IMR-90 (cell line): ENCODE results near the gene KRTAP12-3. TPM values are rescaled to one million over a fixed set of nuclear protein-coding genes. Genes with fewer than 3 reads are reported as not detected.

ENCODE experiments used
- ATAC-seq: fragments of 200-7000 bp; cut with Tn5 transposase; 2 replicates; pipeline ENCODE4 v1.9.1; 2020; ENCODE audit warnings: low read depth, mild to moderate bottlenecking, moderate library complexity
- BruUV-seq: library from RNA; stranded (reverse); fragments of 400-500 nt; replicated peaks from 2 replicates; lab custom pipeline; 2021; lab: Mats Ljungman, UMichigan
- CTCF ChIA-PET: fragments of 300-600 bp; formaldehyde crosslinking; extraction: SDS; loops from one replicate; lab custom pipeline; 2021; ENCODE audit warnings: antibody characterized with exemption; lab: Yijun Ruan, JAX
- POLR2A ChIA-PET: fragments of 300-600 bp; sonication (Branson Sonifier 250); formaldehyde crosslinking; loops from one replicate; lab custom pipeline; 2022; ENCODE audit warnings: antibody characterized with exemption; ENCODE audit not compliant: unreplicated experiment; lab: Charles Lee
- DNase-seq: peaks from one replicate; pipeline ENCODE4 v3.0.0; 2013
- H2AFZ ChIP-seq: replicated peaks from 2 replicates; pipeline ENCODE3; 2013; ENCODE audit warnings: low read length, mild to moderate bottlenecking; ENCODE audit not compliant: poor library complexity
- H2AK5ac ChIP-seq: 2 replicates; pipeline ENCODE4 v1.6.1; 2013; ENCODE audit warnings: low read depth, low read length, inconsistent platforms
- H2AK9ac ChIP-seq: replicated peaks from 2 replicates; pipeline ENCODE3; 2013; ENCODE audit warnings: mild to moderate bottlenecking, low read depth, low read length, moderate library complexity; ENCODE audit not compliant: poor library complexity
- H2BK120ac ChIP-seq: 2 replicates; pipeline ENCODE4 v1.6.1; 2013; ENCODE audit warnings: low read depth, low read length, inconsistent platforms
- H2BK15ac ChIP-seq: 3 replicates; pipeline ENCODE4 v1.6.1; 2013; ENCODE audit warnings: low read depth, low read length, inconsistent platforms
- H2BK20ac ChIP-seq: 2 replicates; pipeline ENCODE4 v1.6.1; 2013; ENCODE audit warnings: low read depth, mild to moderate bottlenecking, inconsistent platforms, low read length, moderate library complexity
- H2BK5ac ChIP-seq: 2 replicates; pipeline ENCODE4 v1.6.1; 2013; ENCODE audit warnings: mild to moderate bottlenecking, low read depth, low read length, inconsistent platforms; ENCODE audit not compliant: poor library complexity, severe bottlenecking
- H3K14ac ChIP-seq: replicated peaks from 2 replicates; pipeline ENCODE4 v1.6.1; 2013; ENCODE audit warnings: low read depth, low read length, inconsistent platforms
- H3K18ac ChIP-seq: 2 replicates; pipeline ENCODE4 v1.6.1; 2013; ENCODE audit warnings: low read depth, low read length, control low read depth
- H3K23ac ChIP-seq: 2 replicates; pipeline ENCODE4 v1.6.1; 2013; ENCODE audit warnings: low read depth, low read length, inconsistent platforms
- H3K27ac ChIP-seq: 2 replicates; pipeline ENCODE4 v1.5.1; 2013; ENCODE audit warnings: mild to moderate bottlenecking, control low read depth, low read length; ENCODE audit not compliant: insufficient read depth
- H3K27me3 ChIP-seq: 2 replicates; pipeline ENCODE4 v1.6.1; 2013; ENCODE audit warnings: low read length; ENCODE audit not compliant: control insufficient read depth, insufficient read depth
- H3K36me3 ChIP-seq: 2 replicates; pipeline ENCODE4 v1.6.1; 2013; ENCODE audit warnings: low read length, mixed read lengths; ENCODE audit not compliant: control insufficient read depth, insufficient read depth
- H3K4ac ChIP-seq: 2 replicates; pipeline ENCODE4 v1.6.1; 2013; ENCODE audit warnings: low read depth, low read length, inconsistent platforms
- H3K4me1 ChIP-seq: 2 replicates; pipeline ENCODE4 v1.6.1; 2013; ENCODE audit warnings: low read length, mixed read lengths; ENCODE audit not compliant: control insufficient read depth, insufficient read depth
- H3K4me2 ChIP-seq: 2 replicates; pipeline ENCODE4 v1.6.1; 2013; ENCODE audit warnings: low read depth, mild to moderate bottlenecking, control low read depth, low read length, moderate library complexity
- H3K4me3 ChIP-seq: 2 replicates; pipeline ENCODE4 v1.5.1; 2013; ENCODE audit warnings: low read depth, mild to moderate bottlenecking, control low read depth, low read length, moderate library complexity; ENCODE audit not compliant: insufficient read depth
- H3K56ac ChIP-seq: 2 replicates; pipeline ENCODE4 v1.6.1; 2013; ENCODE audit warnings: low read length, inconsistent platforms; ENCODE audit not compliant: insufficient read depth; ENCODE audit errors: extremely low read depth
- H3K79me1 ChIP-seq, 2 experiments: 2 replicates each; pipeline ENCODE4 v1.6.1; 2013; ENCODE audit warnings: low read length in 2 of 2, inconsistent platforms in 1 of 2, low read depth in 1 of 2
- H3K9ac ChIP-seq: 2 replicates; pipeline ENCODE4 v1.6.1; 2013; ENCODE audit warnings: low read depth, low read length, control low read depth
- H3K9me1 ChIP-seq: 2 replicates; pipeline ENCODE4 v1.6.1; 2013; ENCODE audit warnings: low read length, inconsistent platforms; ENCODE audit not compliant: insufficient read depth
- H3K9me3 ChIP-seq: 2 replicates; pipeline ENCODE4 v1.6.1; 2013; ENCODE audit warnings: low read length; ENCODE audit not compliant: control insufficient read depth, insufficient read depth
- H4K20me1 ChIP-seq: 2 replicates; pipeline ENCODE4 v1.6.1; 2013; ENCODE audit warnings: low read length, inconsistent platforms; ENCODE audit not compliant: insufficient read depth
- H4K5ac ChIP-seq: 2 replicates; pipeline ENCODE4 v1.6.1; 2013; ENCODE audit warnings: mild to moderate bottlenecking, low read depth, low read length, control low read depth
- H4K8ac ChIP-seq, 2 experiments: 2 replicates each; pipeline ENCODE4 v1.6.1; 2013; ENCODE audit warnings: low read depth in 2 of 2, low read length in 2 of 2, control low read depth in 1 of 2, inconsistent platforms in 1 of 2
- H4K91ac ChIP-seq: 2 replicates; pipeline ENCODE4 v1.6.1; 2013; ENCODE audit warnings: low read depth, low read length, inconsistent platforms; ENCODE audit not compliant: insufficient read depth
- MXI1 ChIP-seq: IDR thresholded peaks from 2 replicates; pipeline ENCODE4 v1.6.1; 2012; ENCODE audit warnings: low read depth, mild to moderate bottlenecking, low read length, moderate library complexity, borderline replicate concordance
- NFE2L2 ChIP-seq: fragments of 150-350 bp; IDR thresholded peaks from 2 replicates; pipeline ENCODE4 v1.6.1; 2016; ENCODE audit warnings: low read depth, mild to moderate bottlenecking, low read length
- POLR2A ChIP-seq: IDR thresholded peaks from 2 replicates; pipeline ENCODE4 v1.6.1; 2012; ENCODE audit warnings: mild to moderate bottlenecking, low read depth, low read length
- RCOR1 ChIP-seq: IDR thresholded peaks from 2 replicates; pipeline ENCODE4 v1.6.1; 2012; ENCODE audit warnings: mild to moderate bottlenecking, low read length, improper control_type of control experiment; ENCODE audit not compliant: insufficient replicate concordance
- SMC3 ChIP-seq: fragments of 150-350 bp; IDR thresholded peaks from 2 replicates; pipeline ENCODE4 v1.6.1; 2016; ENCODE audit warnings: low read depth, mild to moderate bottlenecking, antibody characterized with exemption, low read length, moderate library complexity
- WGBS, 2 experiments: methylation state at CpG; one replicate each; pipeline versions ENCODE4 v1.1.5 to v1.1.7; 2013; ENCODE audit warnings: missing lambda C conversion rate in 2 of 2; ENCODE audit not compliant: insufficient read length in 1 of 2; ENCODE audit errors: extremely low coverage in 2 of 2; 5-methylcytosine and 5-hydroxymethylcytosine counted together
- dilution Hi-C: fragments of 300-500 bp; cut with HindIII; formaldehyde crosslinking; loops from one replicate; pipeline ENCODE4 v1.14.3; 2018; ENCODE audit warnings: low sequenced_read_pairs; ENCODE audit not compliant: unreplicated experiment
- in situ Hi-C: fragments of 300-500 bp; cut with MboI; formaldehyde crosslinking; loops from 3 replicates; pipeline ENCODE4 v1.14.3; 2019; ENCODE audit warnings: low sequenced_read_pairs, inconsistent platforms, mixed read lengths
- intact Hi-C: fragments of 100-400 bp; cut with micrococcal nuclease; formaldehyde crosslinking; loops from 2 replicates; pipeline ENCODE4 v1.10.0; 2022
- polyA plus RNA-seq, 3 experiments: library from polyadenylated mRNA; depleted of rRNA; stranded (reverse); fragments of >200 nt; gene quantifications; 2 replicates each; pipeline ENCODE4 v1.2.3, GENCODE V29; 2012; ENCODE audit warnings: low replicate concordance in 1 of 3
- total RNA-seq: library from RNA; depleted of rRNA; stranded (reverse); fragments of >200 nt; gene quantifications from 2 replicates; pipeline ENCODE4 v1.2.3, GENCODE V29; 2012
- TF ChIP-seq, protein P1 (sequence below): fragments of 150-350 bp; IDR thresholded peaks from 2 replicates; pipeline ENCODE4 v1.6.1; 2016; ENCODE audit warnings: low read depth, mild to moderate bottlenecking, low read length, moderate library complexity, borderline replicate concordance
- TF ChIP-seq, protein P2 (sequence below): fragments of 150-350 bp; IDR thresholded peaks from 2 replicates; pipeline ENCODE4 v1.6.1; 2017; ENCODE audit warnings: mild to moderate bottlenecking, antibody characterized with exemption, low read length, low read depth

Gene KRTAP12-3
- total and polyA plus RNA-seq, 2 of the 4 experiments (the other 2 are of a cell fraction) = not detected

DNA sequence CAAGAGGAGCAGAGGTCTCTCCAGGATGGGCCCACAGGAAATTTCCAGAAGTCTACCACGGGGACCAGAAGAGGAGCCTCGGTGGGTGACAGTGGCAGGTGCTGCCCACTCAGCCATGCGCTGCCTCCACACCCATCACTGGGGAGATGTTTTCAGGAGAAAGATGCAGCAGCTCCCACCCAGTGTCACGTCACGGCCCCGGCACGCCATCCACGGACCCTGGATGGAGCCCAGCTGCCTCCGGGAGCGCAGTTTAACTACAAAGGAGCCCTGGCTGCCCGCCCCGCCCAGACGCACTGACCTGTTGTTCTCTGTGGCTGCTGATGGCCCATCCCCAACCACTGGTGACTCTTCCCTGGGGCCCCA, 46.9 kb downstream of the KRTAP12-3 start:
- 4% methylated on average over 4 of the region's 13 CpGs; no CpG with 5 or more reads in 1 of the 2 experiments for WGBS, 2 experiments
- Histone ChIP-seq H3K4me1 (peaks cover 1% of the 10 kb centered on the region; the same call in 1 of the 2 replicates), H3K4me2 (no peak overlapping the region), H3K36me3 (no peaks in the 10 kb centered on the region), H4K20me1 (no peaks in the 10 kb centered on the region), H3K27me3 (peaks cover 74% of the 10 kb centered on the region), H3K4ac (no peak overlapping the region), H2AK5ac (no peak overlapping the region), H3K23ac (no peak overlapping the region), H3K27ac (no peak overlapping the region), H3K9me1 (no peaks in the 10 kb centered on the region), H3K9ac (no peak overlapping the region), H2BK5ac (no peak overlapping the region), H2AFZ (no peak overlapping the region), H3K79me1 (no peaks in the 10 kb centered on the region), H3K18ac (no peak overlapping the region), H3K56ac (no peak overlapping the region), H2BK120ac (no peak overlapping the region), H2BK20ac (no peak overlapping the region), H3K9me3 (peaks cover 6% of the 10 kb centered on the region; the same call in 1 of the 2 replicates), H4K8ac (no peak overlapping the region), H4K91ac (no peak overlapping the region), H3K14ac (no peak overlapping the region), H2BK15ac (no peak overlapping the region), H4K5ac (no peak overlapping the region), H3K4me3 (no peak overlapping the region), H2AK9ac (no peak overlapping the region)
- dilution Hi-C loops = no loop called here
- CTCF ChIA-PET = no interaction called here
- no peak for DNase-seq
- TF ChIP-seq SMC3 (no peak), POLR2A (no peak), RCOR1 (no peak), MXI1 (no peak), NFE2L2 (no peak)
- TF ChIP-seq, protein P1, sequence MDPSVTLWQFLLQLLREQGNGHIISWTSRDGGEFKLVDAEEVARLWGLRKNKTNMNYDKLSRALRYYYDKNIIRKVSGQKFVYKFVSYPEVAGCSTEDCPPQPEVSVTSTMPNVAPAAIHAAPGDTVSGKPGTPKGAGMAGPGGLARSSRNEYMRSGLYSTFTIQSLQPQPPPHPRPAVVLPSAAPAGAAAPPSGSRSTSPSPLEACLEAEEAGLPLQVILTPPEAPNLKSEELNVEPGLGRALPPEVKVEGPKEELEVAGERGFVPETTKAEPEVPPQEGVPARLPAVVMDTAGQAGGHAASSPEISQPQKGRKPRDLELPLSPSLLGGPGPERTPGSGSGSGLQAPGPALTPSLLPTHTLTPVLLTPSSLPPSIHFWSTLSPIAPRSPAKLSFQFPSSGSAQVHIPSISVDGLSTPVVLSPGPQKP = no peak
- TF ChIP-seq, protein P2, sequence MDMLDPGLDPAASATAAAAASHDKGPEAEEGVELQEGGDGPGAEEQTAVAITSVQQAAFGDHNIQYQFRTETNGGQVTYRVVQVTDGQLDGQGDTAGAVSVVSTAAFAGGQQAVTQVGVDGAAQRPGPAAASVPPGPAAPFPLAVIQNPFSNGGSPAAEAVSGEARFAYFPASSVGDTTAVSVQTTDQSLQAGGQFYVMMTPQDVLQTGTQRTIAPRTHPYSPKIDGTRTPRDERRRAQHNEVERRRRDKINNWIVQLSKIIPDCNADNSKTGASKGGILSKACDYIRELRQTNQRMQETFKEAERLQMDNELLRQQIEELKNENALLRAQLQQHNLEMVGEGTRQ = no peak
- POLR2A ChIA-PET = no interaction called here
- ATAC-seq = no peak
- in situ Hi-C loops = no loop called here
- intact Hi-C loops = no loop called here
- no TSS peak for BruUV-seq
